GM06990 (cell line): ENCODE data around the gene NT5C3B.

Source experiments
- DNase-seq: peaks from one replicate; pipeline ENCODE4 v3.0.0-alpha.2; 2011; ENCODE audit not compliant: insufficient read length; ENCODE audit errors: extremely low read depth
- H3K27me3 ChIP-seq: replicated peaks from 2 replicates; pipeline ENCODE4 v1.6.0; 2011; ENCODE audit warnings: low read length; ENCODE audit not compliant: control insufficient read depth, insufficient read depth
- H3K36me3 ChIP-seq: 2 replicates; pipeline ENCODE4 v1.5.1; 2011; ENCODE audit warnings: low read length; ENCODE audit not compliant: control insufficient read depth, insufficient read depth
- H3K4me3 ChIP-seq: replicated peaks from 2 replicates; pipeline ENCODE4 v1.5.1; 2011; ENCODE audit warnings: low read depth, mild to moderate bottlenecking, control low read depth, low read length
- CTCF ChIP-seq: IDR thresholded peaks from 2 replicates; pipeline ENCODE4 v1.5.1; 2011; ENCODE audit warnings: low read length, control low read depth, mild to moderate bottlenecking, inconsistent platforms; ENCODE audit not compliant: insufficient read depth, poor library complexity, severe bottlenecking

NT5C3B gene

DNA sequence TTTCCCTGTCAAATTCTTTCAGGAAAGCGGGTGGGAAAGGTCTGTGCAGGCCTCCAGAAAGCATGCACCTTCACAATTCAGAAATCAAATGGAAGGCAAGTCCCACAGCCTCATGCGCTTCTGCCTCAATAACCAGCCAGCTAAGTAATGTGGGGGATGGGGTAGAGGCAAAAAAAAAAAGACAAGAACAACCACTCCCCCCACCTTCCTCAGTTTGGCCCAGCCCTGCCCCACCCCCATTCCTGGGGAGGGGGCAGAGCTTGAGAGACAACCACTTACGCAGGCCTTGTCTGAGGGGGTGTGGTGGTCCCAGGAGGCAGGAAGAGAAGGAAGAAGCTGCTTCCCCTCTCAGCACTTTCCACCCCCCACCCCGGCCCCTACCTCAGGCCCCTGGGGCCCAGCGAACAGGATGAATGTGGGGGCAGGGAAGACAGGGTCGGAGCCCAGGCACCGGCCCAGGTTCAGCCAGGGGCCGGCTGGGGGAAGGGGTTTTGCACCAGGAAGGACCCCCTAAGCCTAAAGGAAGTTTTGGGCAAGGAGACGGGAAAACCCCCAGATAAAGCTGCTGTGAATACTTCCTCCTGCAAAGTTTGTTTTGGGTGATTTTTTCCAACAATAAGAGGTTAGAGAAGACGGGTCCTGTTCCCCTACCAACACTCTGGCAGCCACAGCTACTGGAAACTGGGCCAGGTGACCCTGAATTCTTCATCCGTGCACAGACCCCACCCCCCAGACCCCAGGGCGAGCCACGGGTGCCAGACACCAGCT, 50.8 kb downstream of the NT5C3B start:
- DNase-seq = no peak
- Histone ChIP-seq H3K36me3 (no peaks in the 10 kb centered on the region), H3K27me3 (no peaks in the 10 kb centered on the region; the same call in 1 of the 2 replicates), H3K4me3 (peak overlapping the region; percentile 52)
- no peak for TF ChIP-seq CTCF

GRCh38 chr17:41784207-41784744, 51.8 kb downstream of the NT5C3B start:
- Histone ChIP-seq H3K36me3 (no peaks in the 10 kb centered on the region), H3K27me3 (no peaks in the 10 kb centered on the region; the same call in 1 of the 2 replicates), H3K4me3 (no peak overlapping the region)
- DNase-seq = no peak
- no peak for TF ChIP-seq CTCF

DNA sequence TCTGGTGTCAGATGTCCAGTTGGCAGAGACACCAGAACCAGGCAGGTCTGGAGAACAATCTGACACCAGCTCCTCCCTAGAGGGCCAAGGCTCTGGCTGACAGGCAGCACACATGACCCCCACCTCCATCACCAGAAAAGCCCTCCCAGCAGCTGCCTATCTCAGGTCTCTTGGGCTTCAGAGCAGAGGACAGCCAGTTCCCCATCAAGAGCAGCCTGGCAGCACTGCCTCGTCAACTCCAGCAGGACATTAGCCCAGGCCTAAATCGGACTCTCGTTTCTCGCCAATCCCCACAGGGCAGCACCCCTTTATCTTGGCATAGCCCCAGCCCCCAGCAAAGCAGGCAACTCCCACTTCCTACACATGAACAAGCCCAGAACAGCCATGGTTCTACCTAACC, 53.9 kb downstream of the NT5C3B start:
- no peak for TF ChIP-seq CTCF
- DNase-seq = no peak
- H3K36me3 ChIP-seq = no peaks in the 10 kb centered on the region
- H3K4me3 ChIP-seq = no peak overlapping the region
- H3K27me3 ChIP-seq = no peaks in the 10 kb centered on the region

DNA sequence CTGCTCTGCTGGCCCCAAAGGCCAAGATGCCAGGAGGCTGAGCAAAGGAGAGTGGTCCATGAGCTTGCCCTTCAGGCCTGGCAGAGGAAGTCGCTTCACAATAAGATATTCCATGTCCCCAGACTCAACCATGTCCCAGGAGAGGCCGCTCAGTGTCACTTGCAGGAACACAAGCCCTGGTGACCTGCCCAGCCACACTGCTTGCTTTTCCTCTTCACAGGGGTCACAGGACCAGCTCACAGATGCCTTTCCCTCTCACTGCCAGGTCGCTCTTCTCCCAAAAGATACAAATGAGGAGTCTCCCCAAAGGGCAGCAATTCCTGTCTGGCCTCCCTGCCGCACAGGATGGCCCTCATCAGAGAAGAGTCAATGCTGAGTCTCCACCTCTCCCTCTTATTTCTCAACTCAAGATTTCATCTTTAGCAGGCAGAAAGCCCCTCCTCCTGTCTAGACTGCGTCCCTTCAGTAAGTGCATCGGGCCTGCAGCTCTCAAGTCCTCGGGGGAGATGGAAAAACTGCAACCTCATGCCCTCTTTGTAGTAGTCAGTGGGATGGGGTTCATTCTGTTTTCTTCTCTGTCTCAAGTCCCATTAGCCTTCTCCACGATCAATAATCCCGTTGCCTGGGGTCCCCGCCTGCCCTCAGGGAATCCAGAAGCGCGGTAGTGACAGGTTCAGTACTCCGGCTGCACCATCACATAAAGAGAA, 54.5 kb downstream of the NT5C3B start:
- H3K27me3 ChIP-seq = no peaks in the 10 kb centered on the region
- TF ChIP-seq CTCF = no peak

DNA sequence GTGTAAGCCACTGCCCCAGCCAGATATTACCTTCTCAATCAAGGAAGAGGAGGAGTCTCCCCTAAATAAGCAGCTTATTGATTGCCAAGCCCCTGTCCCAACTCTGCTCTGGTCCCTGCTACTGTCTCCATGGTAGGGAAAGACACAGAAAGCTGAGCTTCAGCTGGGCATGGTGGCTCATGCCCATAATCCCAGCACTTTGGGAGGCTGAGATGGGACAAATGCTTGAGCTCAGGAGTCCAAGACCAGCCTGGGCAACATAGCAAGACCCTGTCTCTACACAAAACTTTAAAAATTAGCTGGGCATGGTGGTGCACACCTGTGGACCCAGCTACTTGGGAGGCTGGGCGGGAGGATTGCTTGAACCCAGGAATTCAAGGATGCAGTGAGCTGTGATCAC, 56.1 kb downstream of the NT5C3B start:
- Histone ChIP-seq H3K4me3 (no peak overlapping the region), H3K36me3 (no peaks in the 10 kb centered on the region), H3K27me3 (no peaks in the 10 kb centered on the region)
- DNase-seq = no peak
- TF ChIP-seq CTCF = no peak

More for the DNA sequence above, 54.5 kb downstream of the NT5C3B start:
- no peaks in the 10 kb centered on the region for H3K36me3 ChIP-seq
- DNase-seq = no peak
- H3K4me3 ChIP-seq = no peak overlapping the region
